ENCODE data around the gene PNO1. TPM values are rescaled to one million over a fixed set of nuclear protein-coding genes. Genes with fewer than 3 reads are reported as not detected.

Gene PNO1
- polyA plus RNA-seq, 3 donors: 15.9 to 17.2 (median 16.7) TPM

- DNase-seq: no peak
Observed at GRCh38 chr2:68189991-68190784, 32.5 kb downstream of the PNO1 start.

GRCh38 chr2:68190991-68191731, 33.5 kb downstream of the PNO1 start:
- no peak for DNase-seq

GRCh38 chr2:68193144-68193543, 35.5 kb downstream of the PNO1 start:
- DNase-seq: no peak

GRCh38 chr2:68193787-68194372, 36.2 kb downstream of the PNO1 start:
- no peak for DNase-seq

GRCh38 chr2:68195096-68195495, 37.4 kb downstream of the PNO1 start:
- DNase-seq: no peak

- DNase-seq: no peak
Observed at GRCh38 chr2:68196120-68196716, 38.5 kb downstream of the PNO1 start.

- no peak for DNase-seq
Observed at GRCh38 chr2:68200157-68200787, 42.6 kb downstream of the PNO1 start.

- no peak for DNase-seq
Observed at GRCh38 chr2:68203587-68203986, 45.9 kb downstream of the PNO1 start.

GRCh38 chr2:68206793-68207192, 49.1 kb downstream of the PNO1 start:
- no peak for DNase-seq

- no peak for DNase-seq
Observed at GRCh38 chr2:68214381-68214780, 56.7 kb downstream of the PNO1 start.

GRCh38 chr2:68216454-68217310, 59.0 kb downstream of the PNO1 start:
- DNase-seq: peak; percentile 12

GRCh38 chr2:68217729-68218128, 60.0 kb downstream of the PNO1 start:
- no peak for DNase-seq

GRCh38 chr2:68218343-68218901, 60.7 kb downstream of the PNO1 start:
- no peak for DNase-seq

GRCh38 chr2:68222287-68222686, 64.6 kb downstream of the PNO1 start:
- no peak for DNase-seq

GRCh38 chr2:68223419-68223818, 65.7 kb downstream of the PNO1 start:
- DNase-seq: no peak

- DNase-seq: no peak
Observed at GRCh38 chr2:68225119-68225632, 67.5 kb downstream of the PNO1 start.
